Loucy (cell line): ENCODE results near the gene GRN.

Source experiments
- H2AFZ ChIP-seq: fragments of 200-600 bp; sonication (generic); 2 replicates; pipeline ENCODE4 v1.6.0; 2016; ENCODE audit warnings: antibody characterized with exemption, mild to moderate bottlenecking, low read length, moderate library complexity
- H3F3A ChIP-seq: fragments of 200-600 bp; 2 replicates; pipeline ENCODE4 v1.6.0; 2016; ENCODE audit warnings: antibody characterized with exemption, low read depth, mild to moderate bottlenecking
- H3K27me3 ChIP-seq: fragments of 200-600 bp; sonication (generic); 2 replicates; pipeline ENCODE4 v1.6.1; 2014; ENCODE audit warnings: low read length, mild to moderate bottlenecking; ENCODE audit not compliant: insufficient read depth, poor library complexity, severe bottlenecking
- H3K36me3 ChIP-seq: fragments of 200-600 bp; sonication (generic); 2 replicates; pipeline ENCODE4 v1.6.1; 2016; ENCODE audit warnings: low read length; ENCODE audit not compliant: insufficient read depth
- H3K4me1 ChIP-seq: fragments of 200-600 bp; sonication (generic); 2 replicates; pipeline ENCODE4 v1.5.1; 2014; ENCODE audit warnings: low read length, mild to moderate bottlenecking; ENCODE audit not compliant: insufficient read depth, poor library complexity, severe bottlenecking
- H3K4me2 ChIP-seq: fragments of 200-600 bp; sonication (generic); 2 replicates; pipeline ENCODE4 v1.6.0; 2014; ENCODE audit warnings: antibody characterized with exemption, low read length, low read depth, mild to moderate bottlenecking; ENCODE audit not compliant: poor library complexity, severe bottlenecking
- H3K4me3 ChIP-seq: fragments of 200-600 bp; sonication (generic); 2 replicates; pipeline ENCODE4 v1.5.1; 2014; ENCODE audit warnings: low read length, mild to moderate bottlenecking, mixed read lengths; ENCODE audit not compliant: poor library complexity, severe bottlenecking
- H3K79me2 ChIP-seq: fragments of 200-600 bp; sonication (generic); 2 replicates; pipeline ENCODE4 v1.6.1; 2014; ENCODE audit warnings: low read length; ENCODE audit not compliant: insufficient read depth
- H3K9ac ChIP-seq: fragments of 200-600 bp; sonication (generic); 2 replicates; pipeline ENCODE4 v1.6.0; 2014; ENCODE audit warnings: mild to moderate bottlenecking, low read depth, low read length, moderate library complexity; ENCODE audit not compliant: poor library complexity, severe bottlenecking
- H3K9me2 ChIP-seq: fragments of 200-600 bp; sonication (generic); replicated peaks from 2 replicates; pipeline ENCODE4 v1.6.1; 2016; ENCODE audit warnings: low read depth, low read length, mixed read lengths
- H3K9me3 ChIP-seq: fragments of 200-600 bp; sonication (generic); 2 replicates; pipeline ENCODE4 v1.6.1; 2014; ENCODE audit warnings: mild to moderate bottlenecking, antibody characterized with exemption, low read length, low read depth; ENCODE audit not compliant: insufficient read depth
- H4K20me1 ChIP-seq: fragments of 200-600 bp; sonication (generic); 2 replicates; pipeline ENCODE4 v1.6.0; 2014; ENCODE audit warnings: antibody characterized with exemption, low read length, mild to moderate bottlenecking; ENCODE audit not compliant: insufficient read depth, poor library complexity, severe bottlenecking
- EZH2phosphoT487 ChIP-seq: fragments of 200-600 bp; IDR thresholded peaks from 2 replicates; pipeline ENCODE4 v1.6.1; 2018; ENCODE audit warnings: antibody characterized with exemption, mild to moderate bottlenecking, moderate library complexity, borderline replicate concordance
- TF ChIP-seq, protein P1 (sequence below): fragments of 200-600 bp; sonication (generic); conservative IDR thresholded peaks from 2 replicates; pipeline ENCODE4 v1.5.1; 2014; ENCODE audit warnings: mild to moderate bottlenecking, antibody characterized with exemption, low read length

The GRN gene

DNA sequence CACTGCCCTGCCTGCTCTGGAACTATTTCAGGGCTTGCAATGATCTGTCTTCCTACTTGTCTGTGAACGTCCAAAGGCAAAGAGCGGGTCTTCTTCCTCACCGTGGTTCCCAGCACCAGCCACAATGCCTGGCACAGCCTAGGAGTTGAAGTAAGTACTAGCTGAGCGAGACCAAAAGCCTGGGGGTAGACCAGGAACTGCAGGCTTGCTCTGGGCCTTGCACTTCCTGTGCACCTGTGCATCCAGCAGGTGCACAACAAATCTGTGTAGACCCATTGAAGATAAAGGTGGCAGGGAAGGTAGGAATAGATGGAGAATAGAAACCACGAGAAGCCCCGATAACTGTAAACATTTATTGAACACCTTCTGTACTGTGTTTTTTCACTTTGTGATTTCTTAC lies 13.9 kb downstream of the GRN start:
- Histone ChIP-seq H2AFZ (no peak overlapping the region), H3K27me3 (no peaks in the 10 kb centered on the region), H3K9me2 (no peaks in the 10 kb centered on the region), H3K4me1 (peaks cover 10% of the 10 kb centered on the region), H3K9me3 (no peaks in the 10 kb centered on the region), H3K79me2 (peaks cover 4% of the 10 kb centered on the region; the same call in 1 of the 2 replicates), H3F3A (no peaks in the 10 kb centered on the region), H3K36me3 (no peaks in the 10 kb centered on the region), H3K4me3 (no peak overlapping the region), H3K9ac (no peak overlapping the region), H3K4me2 (no peak overlapping the region), H4K20me1 (no peaks in the 10 kb centered on the region)
- TF ChIP-seq EZH2phosphoT487 = no peak
- TF ChIP-seq, protein P1, sequence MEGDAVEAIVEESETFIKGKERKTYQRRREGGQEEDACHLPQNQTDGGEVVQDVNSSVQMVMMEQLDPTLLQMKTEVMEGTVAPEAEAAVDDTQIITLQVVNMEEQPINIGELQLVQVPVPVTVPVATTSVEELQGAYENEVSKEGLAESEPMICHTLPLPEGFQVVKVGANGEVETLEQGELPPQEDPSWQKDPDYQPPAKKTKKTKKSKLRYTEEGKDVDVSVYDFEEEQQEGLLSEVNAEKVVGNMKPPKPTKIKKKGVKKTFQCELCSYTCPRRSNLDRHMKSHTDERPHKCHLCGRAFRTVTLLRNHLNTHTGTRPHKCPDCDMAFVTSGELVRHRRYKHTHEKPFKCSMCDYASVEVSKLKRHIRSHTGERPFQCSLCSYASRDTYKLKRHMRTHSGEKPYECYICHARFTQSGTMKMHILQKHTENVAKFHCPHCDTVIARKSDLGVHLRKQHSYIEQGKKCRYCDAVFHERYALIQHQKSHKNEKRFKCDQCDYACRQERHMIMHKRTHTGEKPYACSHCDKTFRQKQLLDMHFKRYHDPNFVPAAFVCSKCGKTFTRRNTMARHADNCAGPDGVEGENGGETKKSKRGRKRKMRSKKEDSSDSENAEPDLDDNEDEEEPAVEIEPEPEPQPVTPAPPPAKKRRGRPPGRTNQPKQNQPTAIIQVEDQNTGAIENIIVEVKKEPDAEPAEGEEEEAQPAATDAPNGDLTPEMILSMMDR = no peak

DNA sequence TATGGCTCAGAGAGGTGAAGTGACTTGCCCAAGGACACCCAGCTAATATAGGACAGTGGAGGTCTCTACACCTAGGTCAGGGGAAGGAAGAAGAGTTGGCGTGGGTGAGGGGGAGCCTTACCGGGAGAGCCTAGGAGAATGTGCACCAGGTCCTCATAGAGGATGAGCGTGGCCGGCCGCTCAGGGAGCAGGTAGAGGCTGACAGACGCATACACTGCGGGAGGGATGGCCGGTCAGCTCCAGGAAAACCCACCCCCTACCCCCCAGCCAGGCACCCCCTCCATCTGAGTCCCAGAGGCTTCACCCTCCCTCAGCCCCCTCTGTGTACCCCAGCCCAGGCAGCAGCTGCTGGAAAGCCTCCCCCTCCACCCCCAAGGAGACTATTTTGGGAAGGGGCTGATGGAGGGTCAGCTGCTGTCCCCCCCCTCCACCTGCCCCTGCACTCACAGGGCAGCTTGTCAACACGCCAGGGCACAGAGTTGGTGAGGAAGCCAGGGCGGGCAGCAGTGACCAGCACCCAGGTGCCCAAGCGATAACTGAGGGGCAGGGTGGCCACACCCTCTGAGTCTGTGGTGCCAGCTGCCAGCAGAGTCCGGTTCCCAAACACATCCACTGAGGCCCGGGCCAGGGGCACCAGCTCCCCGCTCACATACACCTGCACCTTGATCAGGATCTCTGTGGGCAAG lies 14.5 kb downstream of the GRN start:
- Histone ChIP-seq H3K36me3 (no peaks in the 10 kb centered on the region), H3K79me2 (peaks cover 4% of the 10 kb centered on the region; the same call in 1 of the 2 replicates), H3K27me3 (no peaks in the 10 kb centered on the region), H3F3A (no peaks in the 10 kb centered on the region), H3K9me3 (no peaks in the 10 kb centered on the region), H4K20me1 (no peaks in the 10 kb centered on the region), H3K4me1 (peaks cover 10% of the 10 kb centered on the region), H2AFZ (no peak overlapping the region), H3K4me2 (no peak overlapping the region), H3K9me2 (no peaks in the 10 kb centered on the region), H3K4me3 (no peak overlapping the region), H3K9ac (no peak overlapping the region)
- TF ChIP-seq, protein P1 = no peak
- TF ChIP-seq EZH2phosphoT487 = no peak

DNA sequence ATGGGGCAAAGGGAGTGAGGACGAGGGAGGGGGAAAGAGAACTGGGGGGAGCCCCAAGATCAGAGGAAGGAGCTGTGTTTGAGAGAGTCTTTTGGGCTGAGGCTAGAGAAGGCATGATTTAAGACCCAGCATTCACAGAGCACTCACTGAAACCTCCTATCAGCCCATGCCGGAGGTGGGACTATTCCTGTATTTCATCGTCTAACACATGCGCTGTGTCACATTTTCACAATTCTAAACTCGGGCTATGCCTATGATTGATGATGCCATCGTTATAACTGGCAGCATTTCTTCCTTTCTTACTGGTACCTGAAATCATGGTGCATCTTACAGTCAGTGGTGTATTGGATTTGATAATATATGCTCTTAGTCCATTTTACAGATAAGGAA lies 15.0 kb downstream of the GRN start:
- Histone ChIP-seq H3F3A (no peaks in the 10 kb centered on the region), H4K20me1 (no peaks in the 10 kb centered on the region), H3K36me3 (no peaks in the 10 kb centered on the region), H3K4me2 (no peak overlapping the region), H3K27me3 (no peaks in the 10 kb centered on the region), H3K9me3 (no peaks in the 10 kb centered on the region), H2AFZ (no peak overlapping the region), H3K4me1 (peaks cover 10% of the 10 kb centered on the region), H3K79me2 (peaks cover 4% of the 10 kb centered on the region; the same call in 1 of the 2 replicates), H3K9ac (no peak overlapping the region), H3K9me2 (no peaks in the 10 kb centered on the region), H3K4me3 (no peak overlapping the region)
- TF ChIP-seq EZH2phosphoT487 = no peak
- TF ChIP-seq, protein P1 = no peak
